Measurements from ENCODE around the gene COL26A1. TPM values are rescaled to one million over a fixed set of nuclear protein-coding genes. Genes with fewer than 3 reads are reported as not detected.

COL26A1 gene
- polyA plus RNA-seq, 1 donor (not counting 4 experiments of a cell fraction or from before 2014, with no cell fraction given) = not detected

- no peaks in the 10 kb centered on the region for H3K27me3 ChIP-seq (ENCODE audit: control insufficient read depth, extremely low read depth, insufficient read depth, low read length)
- H4K20me1 ChIP-seq (ENCODE audit: control insufficient read depth, extremely low read depth, insufficient read depth, low read length) = no peaks in the 10 kb centered on the region
- TF ChIP-seq, protein P1, sequence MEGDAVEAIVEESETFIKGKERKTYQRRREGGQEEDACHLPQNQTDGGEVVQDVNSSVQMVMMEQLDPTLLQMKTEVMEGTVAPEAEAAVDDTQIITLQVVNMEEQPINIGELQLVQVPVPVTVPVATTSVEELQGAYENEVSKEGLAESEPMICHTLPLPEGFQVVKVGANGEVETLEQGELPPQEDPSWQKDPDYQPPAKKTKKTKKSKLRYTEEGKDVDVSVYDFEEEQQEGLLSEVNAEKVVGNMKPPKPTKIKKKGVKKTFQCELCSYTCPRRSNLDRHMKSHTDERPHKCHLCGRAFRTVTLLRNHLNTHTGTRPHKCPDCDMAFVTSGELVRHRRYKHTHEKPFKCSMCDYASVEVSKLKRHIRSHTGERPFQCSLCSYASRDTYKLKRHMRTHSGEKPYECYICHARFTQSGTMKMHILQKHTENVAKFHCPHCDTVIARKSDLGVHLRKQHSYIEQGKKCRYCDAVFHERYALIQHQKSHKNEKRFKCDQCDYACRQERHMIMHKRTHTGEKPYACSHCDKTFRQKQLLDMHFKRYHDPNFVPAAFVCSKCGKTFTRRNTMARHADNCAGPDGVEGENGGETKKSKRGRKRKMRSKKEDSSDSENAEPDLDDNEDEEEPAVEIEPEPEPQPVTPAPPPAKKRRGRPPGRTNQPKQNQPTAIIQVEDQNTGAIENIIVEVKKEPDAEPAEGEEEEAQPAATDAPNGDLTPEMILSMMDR (optimal IDR thresholded peaks at IDR 0.05 in 1 of 3, IDR thresholded peaks at IDR 0.05 in 1 of 3, conservative IDR thresholded peaks at IDR 0.05 in 1 of 3; ENCODE audit: extremely low read depth in 1 of 3, insufficient read depth in 2 of 3, low read length in 3 of 3) = no peak
- no peak for TF ChIP-seq EZH2 (IDR thresholded peaks at IDR 0.05; ENCODE audit: low read length)
- no peaks in the 10 kb centered on the region for H3K9me3 ChIP-seq (ENCODE audit: control insufficient read depth, low read depth, low read length)
- dilution Hi-C loops (cut with MboI; ENCODE audit: extremely low pct_ligation_motif_present, low sequenced_read_pairs) = no loop called here
- no peaks in the 10 kb centered on the region for H3K4me1 ChIP-seq (ENCODE audit: control insufficient read depth, extremely low read depth, insufficient read depth, low read length)
- H3K9ac ChIP-seq (ENCODE audit: control insufficient read depth, extremely low read depth, insufficient read depth, low read length) = no peak overlapping the region
- FAIRE-seq (no peak), DNase-seq (ENCODE audit: low read depth, low spot score) (no peak)
- no peak overlapping the region for H3K27ac ChIP-seq (ENCODE audit: control insufficient read depth, insufficient read depth, low read length)
- H3K36me3 ChIP-seq (ENCODE audit: control insufficient read depth in 2 of 2, extremely low read depth in 1 of 2, insufficient read depth in 2 of 2, low read length in 2 of 2) = no peaks in the 10 kb centered on the region
- H3K4me3 ChIP-seq (ENCODE audit: control insufficient read depth in 2 of 3, extremely low read depth in 1 of 3, insufficient read depth in 2 of 3, low read depth in 1 of 3, low read length in 3 of 3) = no peak overlapping the region
- H3K79me2 ChIP-seq (ENCODE audit: control insufficient read depth, insufficient read depth, low read length) = no peaks in the 10 kb centered on the region
- H2AFZ ChIP-seq (ENCODE audit: control insufficient read depth, low read length) = no peak overlapping the region
- H3K9me1 ChIP-seq (ENCODE audit: control insufficient read depth, extremely low read depth, insufficient read depth, low read length) = no peaks in the 10 kb centered on the region
- H3K4me2 ChIP-seq (ENCODE audit: control insufficient read depth, extremely low read depth, insufficient read depth, low read depth, low read length) = no peak overlapping the region
These were observed 22.3 kb upstream of the COL26A1 start for GRCh38 chr7:101340379-101340778.

DNA sequence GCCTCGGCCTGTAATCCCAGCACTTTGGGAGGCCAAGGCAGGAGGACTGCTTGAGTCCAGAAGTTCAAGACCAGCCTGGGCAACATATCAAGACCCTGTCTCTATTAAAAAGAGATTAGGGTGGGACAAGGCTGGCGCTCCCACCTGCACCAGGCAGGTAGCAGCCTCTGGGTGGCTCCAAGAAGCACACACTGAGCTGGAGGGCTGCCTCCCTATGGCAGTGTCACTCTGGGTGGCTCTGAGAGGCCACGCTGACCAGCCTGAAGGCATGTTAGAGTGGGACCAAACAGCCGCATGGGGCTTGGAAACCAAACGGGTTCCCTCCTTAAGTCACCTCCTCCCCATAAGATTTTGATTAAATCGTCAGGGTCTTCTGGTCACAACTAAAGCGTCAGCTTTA, 19.8 kb upstream of the COL26A1 start:
- no peak overlapping the region for H3K9ac ChIP-seq (ENCODE audit: control insufficient read depth, extremely low read depth, insufficient read depth, low read length)
- no peaks in the 10 kb centered on the region for H3K4me1 ChIP-seq (ENCODE audit: control insufficient read depth, extremely low read depth, insufficient read depth, low read length)
- no peak for FAIRE-seq
- dilution Hi-C loops (cut with MboI; ENCODE audit: extremely low pct_ligation_motif_present, low sequenced_read_pairs) = no loop called here
- no peaks in the 10 kb centered on the region for H3K79me2 ChIP-seq (ENCODE audit: control insufficient read depth, insufficient read depth, low read length)
- no peaks in the 10 kb centered on the region for H3K36me3 ChIP-seq (ENCODE audit: control insufficient read depth in 2 of 2, extremely low read depth in 1 of 2, insufficient read depth in 2 of 2, low read length in 2 of 2)
- TF ChIP-seq, protein P1 (optimal IDR thresholded peaks at IDR 0.05 in 1 of 3, IDR thresholded peaks at IDR 0.05 in 1 of 3, conservative IDR thresholded peaks at IDR 0.05 in 1 of 3; ENCODE audit: extremely low read depth in 1 of 3, insufficient read depth in 2 of 3, low read length in 3 of 3) = no peak
- TF ChIP-seq EZH2 (IDR thresholded peaks at IDR 0.05; ENCODE audit: low read length) = no peak
- H3K27ac ChIP-seq (ENCODE audit: control insufficient read depth, insufficient read depth, low read length) = no peak overlapping the region
- no peak overlapping the region for H3K4me3 ChIP-seq (ENCODE audit: control insufficient read depth in 2 of 3, extremely low read depth in 1 of 3, insufficient read depth in 2 of 3, low read depth in 1 of 3, low read length in 3 of 3)
- no peaks in the 10 kb centered on the region for H3K9me1 ChIP-seq (ENCODE audit: control insufficient read depth, extremely low read depth, insufficient read depth, low read length)
- no peak overlapping the region for H3K4me2 ChIP-seq (ENCODE audit: control insufficient read depth, extremely low read depth, insufficient read depth, low read depth, low read length)
- DNase-seq (ENCODE audit: low read depth, low spot score) = no peak
- H3K27me3 ChIP-seq (ENCODE audit: control insufficient read depth, extremely low read depth, insufficient read depth, low read length) = no peaks in the 10 kb centered on the region
- no peak overlapping the region for H2AFZ ChIP-seq (ENCODE audit: control insufficient read depth, low read length)
- H4K20me1 ChIP-seq (ENCODE audit: control insufficient read depth, extremely low read depth, insufficient read depth, low read length) = no peaks in the 10 kb centered on the region
- no peaks in the 10 kb centered on the region for H3K9me3 ChIP-seq (ENCODE audit: control insufficient read depth, low read depth, low read length)

Data from keratinocyte (primary cell).